HUDEP-2 (cell line): ENCODE results near the gene SEZ6.

Experiments
- DNase-seq, 76 experiments: peaks; one replicate each; lab custom pipeline; 2025; ENCODE audit not compliant: unreplicated experiment in 76 of 76; lab: John Stamatoyannopoulos, UW

Gene SEZ6

GRCh38 chr17:28977659-28978355, 28.0 kb downstream of the SEZ6 start:
- no peak for DNase-seq

GRCh38 chr17:28975646-28976045, 30.2 kb downstream of the SEZ6 start:
- DNase-seq: no peak

GRCh38 chr17:28975031-28975430, 30.8 kb downstream of the SEZ6 start:
- DNase-seq: no peak

GRCh38 chr17:28974451-28974850, 31.4 kb downstream of the SEZ6 start:
- no peak for DNase-seq

GRCh38 chr17:28973425-28973824, 32.4 kb downstream of the SEZ6 start:
- DNase-seq: no peak

- DNase-seq: no peak
These were observed 33.4 kb downstream of the SEZ6 start for GRCh38 chr17:28972437-28972836.

GRCh38 chr17:28970879-28971278, 35.0 kb downstream of the SEZ6 start:
- DNase-seq: no peak

GRCh38 chr17:28969706-28970393, 36.0 kb downstream of the SEZ6 start:
- no peak for DNase-seq

GRCh38 chr17:28968914-28969295, 36.9 kb downstream of the SEZ6 start:
- DNase-seq: no peak

GRCh38 chr17:28968231-28968913, 37.5 kb downstream of the SEZ6 start:
- no peak for DNase-seq

- no peak for DNase-seq
These were observed 38.4 kb downstream of the SEZ6 start for GRCh38 chr17:28967221-28968135.

- no peak for DNase-seq
These were observed 42.0 kb downstream of the SEZ6 start for GRCh38 chr17:28963841-28964240.

GRCh38 chr17:28963055-28963611, 42.7 kb downstream of the SEZ6 start:
- DNase-seq: no peak

GRCh38 chr17:28961391-28961790, 44.4 kb downstream of the SEZ6 start:
- no peak for DNase-seq

- DNase-seq: no peak
These were observed 45.4 kb downstream of the SEZ6 start for GRCh38 chr17:28960256-28961061.

- DNase-seq: no peak
These were observed 46.4 kb downstream of the SEZ6 start for GRCh38 chr17:28959471-28959871.

GRCh38 chr17:28958820-28959455, 46.9 kb downstream of the SEZ6 start:
- no peak for DNase-seq

GRCh38 chr17:28957992-28958355, 47.9 kb downstream of the SEZ6 start:
- no peak for DNase-seq

GRCh38 chr17:28957277-28957991, 48.4 kb downstream of the SEZ6 start:
- no peak for DNase-seq
